GM12864 (cell line): Measurements from ENCODE around the gene GNG4.
"Not testable (repeated sequence)": the region's sequence is repeated elsewhere in the genome, so short reads cannot be mapped to it uniquely, and the experiment has no call there.

Source experiments
- DNase-seq: peaks from one replicate; pipeline ENCODE4 v3.0.0-alpha.2; 2011; ENCODE audit warnings: low read depth
- H3K4me3 ChIP-seq: 2 replicates; pipeline ENCODE4 v1.5.1; 2011; ENCODE audit warnings: mild to moderate bottlenecking, low read depth, low read length, control low read depth
- CTCF ChIP-seq: IDR thresholded peaks from 2 replicates; pipeline ENCODE4 v1.5.1; 2011; ENCODE audit warnings: low read depth, mild to moderate bottlenecking, moderate library complexity, low read length, control low read depth, inconsistent platforms; ENCODE audit errors: missing control alignments

Gene GNG4

GRCh38 chr1:235595079-235595478 is 54.5 kb downstream of the GNG4 start:
- DNase-seq, result no peak
- no peak overlapping the region for H3K4me3 ChIP-seq
- TF ChIP-seq CTCF, result no peak

DNA sequence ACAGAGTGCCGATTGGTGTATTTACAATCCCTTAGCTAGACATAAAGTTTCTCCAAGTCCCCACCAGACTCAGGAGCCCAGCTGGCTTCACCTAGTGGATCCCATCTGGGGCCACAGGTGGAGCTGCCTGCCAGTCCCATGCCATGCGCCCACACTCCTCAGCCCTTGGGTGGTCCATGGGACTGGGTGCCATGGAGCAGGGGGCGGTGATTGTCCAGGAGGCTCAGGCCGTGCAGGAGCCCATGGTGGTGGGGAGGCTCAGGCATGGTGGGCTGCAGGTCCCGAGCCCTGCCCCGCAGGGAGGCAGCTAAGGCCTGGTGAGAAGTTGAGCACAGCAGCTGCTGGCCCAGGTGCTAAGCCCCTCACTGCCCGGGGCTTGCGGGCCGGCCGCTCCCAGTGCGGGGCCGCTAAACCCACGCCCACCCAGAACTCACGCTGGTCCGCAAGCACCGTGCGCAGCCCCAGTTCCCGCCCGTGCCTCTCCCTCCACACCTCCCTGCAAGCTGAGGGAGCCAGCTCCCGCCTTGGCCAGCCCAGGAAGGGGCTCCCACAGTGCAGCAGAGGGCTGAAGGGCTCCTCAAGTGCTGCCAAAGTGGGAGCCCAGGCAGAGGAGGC is 55.2 kb downstream of the GNG4 start:
- H3K4me3 ChIP-seq, DNase-seq: not testable (repeated sequence)

- H3K4me3 ChIP-seq, result no peak overlapping the region
- TF ChIP-seq CTCF, result no peak
- no peak for DNase-seq
These were observed 60.6 kb downstream of the GNG4 start for GRCh38 chr1:235588916-235589515.

GRCh38 chr1:235588156-235588555 is 61.4 kb downstream of the GNG4 start:
- no peak for TF ChIP-seq CTCF
- H3K4me3 ChIP-seq, result no peak overlapping the region

DNA sequence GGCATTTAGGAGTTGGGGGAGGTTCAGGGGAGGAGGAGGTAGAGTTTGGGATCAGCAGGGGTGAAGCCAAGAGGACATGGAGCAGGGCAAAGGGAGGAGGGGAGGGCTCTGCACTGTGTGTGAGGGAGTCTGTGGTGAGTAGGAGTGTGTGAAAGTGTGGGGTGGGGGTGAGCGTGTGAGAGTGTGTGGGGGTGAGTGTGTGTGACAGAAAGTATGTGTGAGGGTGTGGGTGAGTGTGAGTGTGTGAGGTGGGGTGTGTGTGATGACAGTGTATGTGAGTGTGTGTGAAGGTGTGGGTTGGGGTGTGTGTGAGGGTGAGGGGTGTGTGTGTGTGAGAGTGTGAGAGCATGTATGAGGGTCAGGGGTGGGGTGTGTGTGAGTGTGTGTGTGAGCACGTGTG is 62.6 kb downstream of the GNG4 start:
- no peak for TF ChIP-seq CTCF
- no peak overlapping the region for H3K4me3 ChIP-seq

More at GRCh38 chr1:235588156-235588555, 61.4 kb downstream of the GNG4 start:
- DNase-seq, result no peak

GRCh38 chr1:235586413-235586812 is 63.2 kb downstream of the GNG4 start:
- no peak overlapping the region for H3K4me3 ChIP-seq
- DNase-seq, result no peak
- TF ChIP-seq CTCF, result no peak

More for the DNA sequence above, 62.6 kb downstream of the GNG4 start:
- no peak for DNase-seq

DNA sequence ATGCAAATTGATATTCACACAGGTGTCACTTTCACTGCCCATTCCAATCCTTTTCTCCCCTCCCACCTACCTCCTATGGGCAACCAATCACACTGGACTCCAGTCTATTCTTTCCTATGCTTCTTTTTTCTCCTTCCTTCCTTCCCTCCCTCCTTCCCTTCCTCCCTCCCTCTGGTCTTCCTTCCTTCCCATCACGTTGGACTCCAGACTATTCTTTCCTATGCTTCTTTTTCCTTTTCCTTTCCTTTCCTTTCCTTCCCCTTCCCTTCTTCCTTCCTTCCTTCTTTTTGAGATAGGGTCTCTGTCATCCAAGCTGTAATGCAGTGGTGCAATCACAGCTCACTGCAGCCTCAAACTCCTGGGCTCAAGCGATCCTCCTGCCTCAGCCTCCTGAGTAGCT is 64.6 kb downstream of the GNG4 start:
- no peak for DNase-seq
- no peak for TF ChIP-seq CTCF
- H3K4me3 ChIP-seq, result no peak overlapping the region
